ENCODE measurements around the gene SLC18B1.

Gene SLC18B1

GRCh38 chr6:132790450-132790849 is 8.0 kb downstream of the SLC18B1 start:
- ATAC-seq (ENCODE audit: insufficient read depth, low read depth) (no peak), DNase-seq (no peak)
- H3K27me3 ChIP-seq (ENCODE audit: insufficient read depth, low read length, poor library complexity), result no peaks in the 10 kb centered on the region
- H3K4me1 ChIP-seq (ENCODE audit: insufficient read depth, low read length), result no peaks in the 10 kb centered on the region
- H3K79me2 ChIP-seq (ENCODE audit: insufficient read depth, low read length), result no peaks in the 10 kb centered on the region
- no peak overlapping the region for H3K4me2 ChIP-seq (ENCODE audit: insufficient read depth, low read length)
- H3K9ac ChIP-seq (ENCODE audit: low read depth, low read length), result no peak overlapping the region
- no peaks in the 10 kb centered on the region for H3K36me3 ChIP-seq (ENCODE audit: insufficient read depth, low read length)
- TF ChIP-seq EZH2 (IDR thresholded peaks at IDR 0.05; ENCODE audit: borderline replicate concordance, low read depth, low read length, severe bottlenecking), result no peak
- TF ChIP-seq, protein P1, sequence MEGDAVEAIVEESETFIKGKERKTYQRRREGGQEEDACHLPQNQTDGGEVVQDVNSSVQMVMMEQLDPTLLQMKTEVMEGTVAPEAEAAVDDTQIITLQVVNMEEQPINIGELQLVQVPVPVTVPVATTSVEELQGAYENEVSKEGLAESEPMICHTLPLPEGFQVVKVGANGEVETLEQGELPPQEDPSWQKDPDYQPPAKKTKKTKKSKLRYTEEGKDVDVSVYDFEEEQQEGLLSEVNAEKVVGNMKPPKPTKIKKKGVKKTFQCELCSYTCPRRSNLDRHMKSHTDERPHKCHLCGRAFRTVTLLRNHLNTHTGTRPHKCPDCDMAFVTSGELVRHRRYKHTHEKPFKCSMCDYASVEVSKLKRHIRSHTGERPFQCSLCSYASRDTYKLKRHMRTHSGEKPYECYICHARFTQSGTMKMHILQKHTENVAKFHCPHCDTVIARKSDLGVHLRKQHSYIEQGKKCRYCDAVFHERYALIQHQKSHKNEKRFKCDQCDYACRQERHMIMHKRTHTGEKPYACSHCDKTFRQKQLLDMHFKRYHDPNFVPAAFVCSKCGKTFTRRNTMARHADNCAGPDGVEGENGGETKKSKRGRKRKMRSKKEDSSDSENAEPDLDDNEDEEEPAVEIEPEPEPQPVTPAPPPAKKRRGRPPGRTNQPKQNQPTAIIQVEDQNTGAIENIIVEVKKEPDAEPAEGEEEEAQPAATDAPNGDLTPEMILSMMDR (IDR thresholded peaks at IDR 0.05; ENCODE audit: borderline replicate concordance, extremely low read depth, low read length, poor library complexity, severe bottlenecking), result no peak
- H3K27ac ChIP-seq (ENCODE audit: low read length), result no peak overlapping the region
- H2AFZ ChIP-seq (ENCODE audit: low read depth, low read length), result no peak overlapping the region
- H3K9me3 ChIP-seq (ENCODE audit: insufficient read depth, low read length, severe bottlenecking), result no peaks in the 10 kb centered on the region
- H4K20me1 ChIP-seq (ENCODE audit: insufficient read depth, low read length), result no peaks in the 10 kb centered on the region
- no peak overlapping the region for H3K4me3 ChIP-seq (ENCODE audit: low read depth in 1 of 2, low read length in 2 of 2)

GRCh38 chr6:132789396-132789776 is 9.1 kb downstream of the SLC18B1 start:
- DNase-seq, result no peak
- Histone ChIP-seq H3K9ac (ENCODE audit: low read depth, low read length) (no peak overlapping the region), H3K4me1 (ENCODE audit: insufficient read depth, low read length) (no peaks in the 10 kb centered on the region), H3K36me3 (ENCODE audit: insufficient read depth, low read length) (no peaks in the 10 kb centered on the region), H3K4me3 (ENCODE audit: low read depth in 1 of 2, low read length in 2 of 2) (no peak overlapping the region), H3K4me2 (ENCODE audit: insufficient read depth, low read length) (no peak overlapping the region), H3K27ac (ENCODE audit: low read length) (no peak overlapping the region), H3K79me2 (ENCODE audit: insufficient read depth, low read length) (no peaks in the 10 kb centered on the region), H3K9me3 (ENCODE audit: insufficient read depth, low read length, severe bottlenecking) (no peaks in the 10 kb centered on the region), H2AFZ (ENCODE audit: low read depth, low read length) (no peak overlapping the region), H4K20me1 (ENCODE audit: insufficient read depth, low read length) (no peaks in the 10 kb centered on the region), H3K27me3 (ENCODE audit: insufficient read depth, low read length, poor library complexity) (no peaks in the 10 kb centered on the region)
- ATAC-seq (ENCODE audit: insufficient read depth, low read depth), result no peak
- TF ChIP-seq EZH2 (IDR thresholded peaks at IDR 0.05; ENCODE audit: borderline replicate concordance, low read depth, low read length, severe bottlenecking), result no peak
- TF ChIP-seq, protein P1 (IDR thresholded peaks at IDR 0.05; ENCODE audit: borderline replicate concordance, extremely low read depth, low read length, poor library complexity, severe bottlenecking), result no peak

GRCh38 chr6:132788658-132789395 is 9.6 kb downstream of the SLC18B1 start:
- H3K4me1 ChIP-seq (ENCODE audit: insufficient read depth, low read length), result no peaks in the 10 kb centered on the region
- no peak for ATAC-seq (ENCODE audit: insufficient read depth, low read depth)
- no peak for TF ChIP-seq EZH2 (IDR thresholded peaks at IDR 0.05; ENCODE audit: borderline replicate concordance, low read depth, low read length, severe bottlenecking)
- TF ChIP-seq, protein P1 (IDR thresholded peaks at IDR 0.05; ENCODE audit: borderline replicate concordance, extremely low read depth, low read length, poor library complexity, severe bottlenecking), result no peak
- H3K9me3 ChIP-seq (ENCODE audit: insufficient read depth, low read length, severe bottlenecking), result no peaks in the 10 kb centered on the region
- no peaks in the 10 kb centered on the region for H4K20me1 ChIP-seq (ENCODE audit: insufficient read depth, low read length)
- H3K79me2 ChIP-seq (ENCODE audit: insufficient read depth, low read length), result no peaks in the 10 kb centered on the region
- no peak overlapping the region for H3K9ac ChIP-seq (ENCODE audit: low read depth, low read length)
- H3K4me3 ChIP-seq (ENCODE audit: low read depth in 1 of 2, low read length in 2 of 2), result no peak overlapping the region
- no peak overlapping the region for H3K4me2 ChIP-seq (ENCODE audit: insufficient read depth, low read length)
- H3K36me3 ChIP-seq (ENCODE audit: insufficient read depth, low read length), result no peaks in the 10 kb centered on the region
- no peak for DNase-seq
- H3K27ac ChIP-seq (ENCODE audit: low read length), result no peak overlapping the region
- no peaks in the 10 kb centered on the region for H3K27me3 ChIP-seq (ENCODE audit: insufficient read depth, low read length, poor library complexity)
- no peak overlapping the region for H2AFZ ChIP-seq (ENCODE audit: low read depth, low read length)

Data from DND-41 (cell line).